Measurements from ENCODE around the gene SPACA4. TPM values are rescaled to one million over a fixed set of nuclear protein-coding genes. Genes with fewer than 3 reads are reported as not detected.
A peak's percentile ranks its signal among the peaks of the same experiment; 100 is the strongest.

Gene SPACA4
- total and polyA plus RNA-seq, 7 experiments from 2014 or later = not detected

GRCh38 chr19:48627201-48627864 lies 20.8 kb downstream of the SPACA4 start:
- no peak overlapping the region for H3K4me3 Mint-ChIP-seq
- intact Hi-C loops (cut with micrococcal nuclease) = no loop called here
- peaks cover 0 to 10% (median 9%) of the 10 kb centered on the region in 5 donors for H3K36me3 Mint-ChIP-seq
- POLR2A ChIA-PET = interaction anchor here (0.6 to 1.1 kb wide), 5 partner anchors 8 to 264 kb away, joined by 4 to 6 read pairs (median 4); partner anchors contain the start of genes RPL18 and SPHK2
- CTCF ChIA-PET = no interaction called here
- Histone ChIP-seq H3K27ac (ENCODE audit: low read depth, low read length) (no peak overlapping the region), H3K9me3 (ENCODE audit: control insufficient read depth in 2 of 3, low read length in 3 of 3) (no peaks in the 10 kb centered on the region), H3K4me1 (ENCODE audit: control insufficient read depth in 2 of 2, insufficient read depth in 2 of 2, low read length in 2 of 2) (peaks cover 14 to 15% of the 10 kb centered on the region in 2 donors), H3K36me3 (ENCODE audit: control insufficient read depth in 2 of 3, insufficient read depth in 3 of 3, low read length in 3 of 3) (peaks cover 0 to 51% (median under 1%) of the 10 kb centered on the region in 3 experiments), H3K4me3 (ENCODE audit: low read length) (no peak overlapping the region), H3K27me3 (ENCODE audit: control insufficient read depth in 2 of 2, insufficient read depth in 2 of 2, low read length in 2 of 2) (no peaks in the 10 kb centered on the region)
- peak overlapping the region in 2 of 9 donors; percentile 24 to 88 for H3K27ac Mint-ChIP-seq
- H3K9me3 Mint-ChIP-seq = peaks cover 0 to 3% (median 0%) of the 10 kb centered on the region in 11 donors
- no peaks in the 10 kb centered on the region for H3K27me3 Mint-ChIP-seq
- DNase-seq (peak in 1 of 9 donors; percentile 5), ATAC-seq (no peak)
- H3K4me1 Mint-ChIP-seq = peaks cover 15 to 45% (median 35%) of the 10 kb centered on the region in 7 donors

GRCh38 chr19:48627865-48628314 lies 21.3 kb downstream of the SPACA4 start:
- Histone ChIP-seq H3K4me1 (ENCODE audit: control insufficient read depth in 2 of 2, insufficient read depth in 2 of 2, low read length in 2 of 2) (peaks cover 16 to 20% of the 10 kb centered on the region in 2 donors), H3K27me3 (ENCODE audit: control insufficient read depth in 2 of 2, insufficient read depth in 2 of 2, low read length in 2 of 2) (no peaks in the 10 kb centered on the region), H3K9me3 (ENCODE audit: control insufficient read depth in 2 of 3, low read length in 3 of 3) (no peaks in the 10 kb centered on the region), H3K27ac (ENCODE audit: low read depth, low read length) (no peak overlapping the region), H3K4me3 (ENCODE audit: low read length) (no peak overlapping the region), H3K36me3 (ENCODE audit: control insufficient read depth in 2 of 3, insufficient read depth in 3 of 3, low read length in 3 of 3) (peaks cover 1 to 56% (median 6%) of the 10 kb centered on the region in 3 experiments)
- no peak for ATAC-seq
- H3K27ac Mint-ChIP-seq = peak overlapping the region in 1 of 9 donors; percentile 88
- no peak for DNase-seq
- peaks cover 16 to 47% (median 35%) of the 10 kb centered on the region in 7 donors for H3K4me1 Mint-ChIP-seq
- intact Hi-C loops (cut with micrococcal nuclease) = no loop called here
- H3K27me3 Mint-ChIP-seq = no peaks in the 10 kb centered on the region
- ChIA-PET CTCF (no interaction called here), POLR2A (interaction anchor here (0.6 to 7.5 kb wide), 7 partner anchors 9 to 263 kb away, joined by 4 to 73 read pairs (median 4); partner anchors contain the start of genes RPL18 and SPHK2)
- peaks cover 0 to 13% (median 9%) of the 10 kb centered on the region in 5 donors for H3K36me3 Mint-ChIP-seq
- H3K9me3 Mint-ChIP-seq = peaks cover 0 to 3% (median 0%) of the 10 kb centered on the region in 11 donors
- H3K4me3 Mint-ChIP-seq = no peak overlapping the region

- Mint-ChIP-seq H3K27me3 (no peaks in the 10 kb centered on the region), H3K9me3 (peaks cover 0 to 3% (median 0%) of the 10 kb centered on the region in 11 donors), H3K4me3 (peak overlapping the region in 1 of 10 donors; percentile 38), H3K27ac (peak overlapping the region in 1 of 9 donors; percentile 56), H3K36me3 (peaks cover 0 to 15% (median 4%) of the 10 kb centered on the region in 5 donors), H3K4me1 (peaks cover 10 to 47% (median 33%) of the 10 kb centered on the region in 7 donors)
- POLR2A ChIA-PET = interaction anchor here (0.8 to 7.5 kb wide), 5 partner anchors 9 to 17 kb away, joined by 4 to 73 read pairs (median 4); partner anchors contain the start of genes RPL18 and SPHK2
- ATAC-seq (no peak), DNase-seq (peak in 1 of 9 donors; percentile 5)
- CTCF ChIA-PET = no interaction called here
- Histone ChIP-seq H3K4me3 (ENCODE audit: low read length) (no peak overlapping the region), H3K27me3 (ENCODE audit: control insufficient read depth in 2 of 2, insufficient read depth in 2 of 2, low read length in 2 of 2) (no peaks in the 10 kb centered on the region), H3K9me3 (ENCODE audit: control insufficient read depth in 2 of 3, low read length in 3 of 3) (no peaks in the 10 kb centered on the region), H3K27ac (ENCODE audit: low read depth, low read length) (no peak overlapping the region), H3K36me3 (ENCODE audit: control insufficient read depth in 2 of 3, insufficient read depth in 3 of 3, low read length in 3 of 3) (peaks cover 4 to 64% (median 11%) of the 10 kb centered on the region in 3 experiments), H3K4me1 (ENCODE audit: control insufficient read depth in 2 of 2, insufficient read depth in 2 of 2, low read length in 2 of 2) (peaks cover 17 to 21% of the 10 kb centered on the region in 2 donors)
- intact Hi-C loops (cut with micrococcal nuclease) = no loop called here
These were observed 22.1 kb downstream of the SPACA4 start for GRCh38 chr19:48628486-48629296.

- no peak overlapping the region for H3K4me3 ChIP-seq (ENCODE audit: low read length)
- ATAC-seq (no peak), DNase-seq (no peak)
- no peaks in the 10 kb centered on the region for H3K27me3 ChIP-seq (ENCODE audit: control insufficient read depth in 2 of 2, insufficient read depth in 2 of 2, low read length in 2 of 2)
- peaks cover 4 to 65% (median 11%) of the 10 kb centered on the region in 3 experiments for H3K36me3 ChIP-seq (ENCODE audit: control insufficient read depth in 2 of 3, insufficient read depth in 3 of 3, low read length in 3 of 3)
- H3K36me3 Mint-ChIP-seq = peaks cover 0 to 13% (median 4%) of the 10 kb centered on the region in 5 donors
- H3K27ac Mint-ChIP-seq = peak overlapping the region in 1 of 9 donors; percentile 13
- H3K4me1 ChIP-seq (ENCODE audit: control insufficient read depth in 2 of 2, insufficient read depth in 2 of 2, low read length in 2 of 2) = peaks cover 19 to 24% of the 10 kb centered on the region in 2 donors
- ChIA-PET POLR2A (interaction anchor here (0.6 to 7.5 kb wide), 2 partner anchors 12 to 142 kb away, joined by 5 to 73 read pairs; partner anchors contain the start of genes RPL18 and SPHK2), CTCF (no interaction called here)
- no peak overlapping the region for H3K27ac ChIP-seq (ENCODE audit: low read depth, low read length)
- no peak overlapping the region for H3K4me3 Mint-ChIP-seq
- peaks cover 8 to 46% (median 35%) of the 10 kb centered on the region in 7 donors for H3K4me1 Mint-ChIP-seq
- H3K27me3 Mint-ChIP-seq = no peaks in the 10 kb centered on the region
- no peaks in the 10 kb centered on the region for H3K9me3 ChIP-seq (ENCODE audit: control insufficient read depth in 2 of 3, low read length in 3 of 3)
- intact Hi-C loops (cut with micrococcal nuclease) = no loop called here
- H3K9me3 Mint-ChIP-seq = no peaks in the 10 kb centered on the region
These were observed 22.7 kb downstream of the SPACA4 start for GRCh38 chr19:48629297-48629598.

GRCh38 chr19:48629599-48630295 lies 23.2 kb downstream of the SPACA4 start:
- intact Hi-C loops (cut with micrococcal nuclease) = loop anchor here (10.0 kb wide), 3 partner anchors 485 to 1245 kb away; partner anchors contain the start of genes AKT1S1 (in 1 of the 2), C19orf73 (in 1 of the 2), LIN7B (in 1 of the 2) and PPFIA3 (in 1 of the 2)
- DNase-seq (peak in 3 of 9 donors; percentile 29 to 37 (median 32)), ATAC-seq (no peak)
- ChIA-PET CTCF (no interaction called here), POLR2A (interaction anchor here (0.6 to 7.5 kb wide), 5 partner anchors 7 to 143 kb away, joined by 3 to 73 read pairs (median 6); partner anchors contain the start of genes CA11, RPL18 and SPHK2)
- Mint-ChIP-seq H3K4me1 (peaks cover 8 to 46% (median 35%) of the 10 kb centered on the region in 7 donors), H3K4me3 (peak overlapping the region in 2 of 10 donors; percentile 17 to 36), H3K36me3 (peaks cover 0 to 13% (median 4%) of the 10 kb centered on the region in 5 donors), H3K27ac (peak overlapping the region in 3 of 9 donors; percentile 9 to 76 (median 13)), H3K9me3 (no peaks in the 10 kb centered on the region), H3K27me3 (no peaks in the 10 kb centered on the region)
- Histone ChIP-seq H3K4me3 (ENCODE audit: low read length) (no peak overlapping the region), H3K4me1 (ENCODE audit: control insufficient read depth in 2 of 2, insufficient read depth in 2 of 2, low read length in 2 of 2) (peaks cover 23 to 27% of the 10 kb centered on the region in 2 donors), H3K36me3 (ENCODE audit: control insufficient read depth in 2 of 3, insufficient read depth in 3 of 3, low read length in 3 of 3) (peaks cover 4 to 65% (median 11%) of the 10 kb centered on the region in 3 experiments), H3K27me3 (ENCODE audit: control insufficient read depth in 2 of 2, insufficient read depth in 2 of 2, low read length in 2 of 2) (no peaks in the 10 kb centered on the region), H3K9me3 (ENCODE audit: control insufficient read depth in 2 of 3, low read length in 3 of 3) (no peaks in the 10 kb centered on the region), H3K27ac (ENCODE audit: low read depth, low read length) (no peak overlapping the region)

Measured in naive thymus-derived CD4-positive, alpha-beta T cell (primary cell).